ENCODE measurements around the gene PTGER4. TPM values are rescaled to one million over a fixed set of nuclear protein-coding genes. Genes with fewer than 3 reads are reported as not detected.

Gene PTGER4
- total and polyA plus RNA-seq, 2 of the 8 experiments (the other 6 are each of a cell fraction or from before 2014, with no cell fraction given), result 0.76 to 1.2 TPM

DNA sequence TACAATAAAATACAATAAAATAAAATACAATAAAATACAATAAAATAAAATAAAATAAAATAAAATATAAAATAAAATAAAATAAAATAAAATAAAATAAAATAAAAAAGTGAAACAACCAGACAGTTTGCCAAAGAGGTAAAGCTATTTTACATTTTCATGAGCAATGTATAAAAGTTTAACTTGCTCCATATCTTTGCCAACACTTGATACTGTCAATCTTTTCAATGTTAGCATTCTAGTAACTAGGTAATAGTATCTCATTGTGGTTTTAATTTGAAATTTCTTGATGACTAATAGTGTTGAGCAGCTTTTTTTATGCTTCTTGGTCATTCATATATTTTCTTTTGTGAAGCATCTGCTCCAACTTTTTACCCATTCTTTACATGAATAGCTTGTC lies 58.8 kb downstream of the PTGER4 start:
- H2AK5ac ChIP-seq (ENCODE audit: low read depth, low read length), result no peak overlapping the region
- no peaks in the 10 kb centered on the region for H4K20me1 ChIP-seq (replicated peaks in 1 of 2; ENCODE audit: control insufficient read depth in 1 of 2, insufficient read depth in 2 of 2, low read length in 2 of 2)
- no peak overlapping the region for H2BK5ac ChIP-seq (ENCODE audit: low read depth, low read length)
- no peaks in the 10 kb centered on the region for H3K27me3 ChIP-seq (replicated peaks in 1 of 4; ENCODE audit: control insufficient read depth in 3 of 4, extremely low read depth in 1 of 4, insufficient read depth in 3 of 4, low read length in 3 of 4)
- TF ChIP-seq FOSL1 (IDR thresholded peaks at IDR 0.05; ENCODE audit: insufficient read depth, low read depth, low read length) (no peak), SP4 (IDR thresholded peaks at IDR 0.05; ENCODE audit: low read length) (no peak), CHD2 (IDR thresholded peaks at IDR 0.05; ENCODE audit: low read length) (no peak), RXRA (IDR thresholded peaks at IDR 0.05; ENCODE audit: insufficient read depth, low read depth, low read length) (no peak), SRF (IDR thresholded peaks at IDR 0.05; ENCODE audit: low read depth, low read length) (no peak), KDM4A (IDR thresholded peaks at IDR 0.05; ENCODE audit: low read depth, low read length, severe bottlenecking) (no peak), NANOG (IDR thresholded peaks at IDR 0.05; ENCODE audit: insufficient read depth, low read depth, low read length, poor library complexity, severe bottlenecking) (no peak), EZH2 (IDR thresholded peaks at IDR 0.05; ENCODE audit: low read depth, low read length, severe bottlenecking) (no peak), GABPA (IDR thresholded peaks at IDR 0.05; ENCODE audit: borderline replicate concordance, insufficient read depth, low read length) (no peak), NRF1 (IDR thresholded peaks at IDR 0.05; ENCODE audit: low read depth, low read length) (no peak), CBX5 (IDR thresholded peaks at IDR 0.05; ENCODE audit: low read depth, low read length) (no peak), CEBPB (IDR thresholded peaks at IDR 0.05; ENCODE audit: low read depth, low read length) (no peak)
- H4K8ac ChIP-seq (ENCODE audit: extremely low read depth, insufficient read depth, low read length), result no peak overlapping the region
- no peak overlapping the region for H4K5ac ChIP-seq (ENCODE audit: insufficient read length, low read depth, low read length)
- no peaks in the 10 kb centered on the region for H3K4me1 ChIP-seq (replicated peaks in 1 of 4; ENCODE audit: control insufficient read depth in 3 of 4, insufficient read depth in 4 of 4, low read length in 3 of 4)
- H3K36me3 ChIP-seq (ENCODE audit: control insufficient read depth in 2 of 4, insufficient read depth in 4 of 4, low read length in 3 of 4), result no peaks in the 10 kb centered on the region; a peak in 2 of 8 replicates
- H3K4ac ChIP-seq (replicated peaks; ENCODE audit: insufficient read length, low read depth, low read length), result no peak overlapping the region
- FAIRE-seq, result no peak
- DNase-seq (ENCODE audit: low read depth in 1 of 2, low spot score in 2 of 2), result no peak
- no peak overlapping the region for H2BK12ac ChIP-seq (ENCODE audit: low read depth, low read length)
- no peak overlapping the region for H3K4me3 ChIP-seq (ENCODE audit: extremely low read depth in 1 of 4, insufficient read depth in 2 of 4, low read depth in 3 of 4, low read length in 4 of 4)
- H3K27ac ChIP-seq (ENCODE audit: low read depth, low read length), result no peak overlapping the region
- no peak overlapping the region for H4K91ac ChIP-seq (replicated peaks; ENCODE audit: insufficient read length, low read length)
- H3K14ac ChIP-seq (ENCODE audit: insufficient read length), result no peak overlapping the region
- ChIA-PET CTCF (ENCODE audit: partially characterized antibody) (interaction anchor here (0.7 to 1.2 kb wide), 6 partner anchors 22 to 1603 kb away, joined by 3 to 4 read pairs (median 3); no protein-coding TSS in a partner anchor), POLR2A (ENCODE audit: partially characterized antibody) (no interaction called here)
- H3K23me2 ChIP-seq (ENCODE audit: low read depth, low read length), result no peaks in the 10 kb centered on the region
- no peak overlapping the region for H2AFZ ChIP-seq (ENCODE audit: low read length)
- no peak overlapping the region for H3K23ac ChIP-seq (ENCODE audit: insufficient read length)
- no peaks in the 10 kb centered on the region for H3K79me2 ChIP-seq (ENCODE audit: control insufficient read depth in 1 of 2, insufficient read depth in 2 of 2, low read length in 2 of 2)
- no peak overlapping the region for H2BK120ac ChIP-seq (replicated peaks; ENCODE audit: low read depth, low read length)
- no peak overlapping the region for H3K4me2 ChIP-seq (ENCODE audit: insufficient read depth in 1 of 2, low read depth in 2 of 2, low read length in 2 of 2)
- no peak overlapping the region for H3K56ac ChIP-seq (replicated peaks; ENCODE audit: insufficient read length, low read depth, low read length)
- H3K9ac ChIP-seq (replicated peaks in 1 of 4; ENCODE audit: extremely low read depth in 1 of 4, low read depth in 3 of 4, low read length in 3 of 4), result no peak overlapping the region
- H3K18ac ChIP-seq (ENCODE audit: extremely low read depth, low read length), result no peak overlapping the region
- no peak overlapping the region for H2BK15ac ChIP-seq (ENCODE audit: low read length)
- H2BK20ac ChIP-seq (ENCODE audit: low read length), result no peak overlapping the region
- H3K9me3 ChIP-seq (ENCODE audit: insufficient read depth in 2 of 2, low read depth in 1 of 2, low read length in 1 of 2), result no peaks in the 10 kb centered on the region
- no peaks in the 10 kb centered on the region for H3K79me1 ChIP-seq (ENCODE audit: low read depth, low read length)
